Urinary bladder (tissue), 4 donors: ENCODE measurements around the gene GRK4. TPM values are rescaled to one million over a fixed set of nuclear protein-coding genes. Genes with fewer than 3 reads are reported as not detected.
"Not testable (repeated sequence)": the region's sequence is repeated elsewhere in the genome, so short reads cannot be mapped to it uniquely, and the experiment has no call there.

ENCODE experiments used
- DNase-seq: peaks from one replicate; pipeline ENCODE4 v3.0.0-alpha.2; 2015; ENCODE audit errors: extremely low spot score
- H3K27ac ChIP-seq: one replicate; pipeline ENCODE4 v1.5.1; 2013; ENCODE audit warnings: low read depth, mild to moderate bottlenecking, moderate library complexity
- H3K36me3 ChIP-seq: one replicate; pipeline ENCODE4 v1.6.1; 2013; ENCODE audit warnings: mild to moderate bottlenecking, moderate library complexity; ENCODE audit not compliant: insufficient read depth
- H3K4me1 ChIP-seq: one replicate; pipeline ENCODE4 v1.6.1; 2013; ENCODE audit warnings: mild to moderate bottlenecking, moderate library complexity; ENCODE audit not compliant: insufficient read depth
- H3K4me3 ChIP-seq: one replicate; pipeline ENCODE4 v1.5.1; 2013; ENCODE audit warnings: low read depth, low read length
- WGBS: extraction: QIAGEN DNeasy Blood & Tissue Kit; methylation state at CpG from one replicate; pipeline ENCODE4 v1.1.7; 2013; 5-methylcytosine and 5-hydroxymethylcytosine counted together
- polyA plus RNA-seq: library from polyadenylated mRNA; stranded (reverse); fragments of 200-250 nt; gene quantifications from one replicate; pipeline ENCODE4 v1.2.3, GENCODE V29; 2013
- total RNA-seq: library from RNA; depleted of rRNA; stranded (reverse); fragments of >200 nt; gene quantifications from one replicate; pipeline ENCODE4 v1.2.3, GENCODE V29; 2014
- donor health status: healthy with polysubstance abuse.
- donor health status: healthy.

The GRK4 gene
- total and polyA plus RNA-seq, 2 donors = 3.1 to 9.9 TPM

GRCh38 chr4:2949782-2950125 is 13.6 kb upstream of the GRK4 start:
- Histone ChIP-seq H3K4me3 (no peak overlapping the region), H3K36me3 (peaks cover 2% of the 10 kb centered on the region), H3K4me1 (no peaks in the 10 kb centered on the region), H3K27ac (no peak overlapping the region)
- no peak for DNase-seq
- 96% methylated on average over 11 of the region's 11 CpGs for WGBS

DNA sequence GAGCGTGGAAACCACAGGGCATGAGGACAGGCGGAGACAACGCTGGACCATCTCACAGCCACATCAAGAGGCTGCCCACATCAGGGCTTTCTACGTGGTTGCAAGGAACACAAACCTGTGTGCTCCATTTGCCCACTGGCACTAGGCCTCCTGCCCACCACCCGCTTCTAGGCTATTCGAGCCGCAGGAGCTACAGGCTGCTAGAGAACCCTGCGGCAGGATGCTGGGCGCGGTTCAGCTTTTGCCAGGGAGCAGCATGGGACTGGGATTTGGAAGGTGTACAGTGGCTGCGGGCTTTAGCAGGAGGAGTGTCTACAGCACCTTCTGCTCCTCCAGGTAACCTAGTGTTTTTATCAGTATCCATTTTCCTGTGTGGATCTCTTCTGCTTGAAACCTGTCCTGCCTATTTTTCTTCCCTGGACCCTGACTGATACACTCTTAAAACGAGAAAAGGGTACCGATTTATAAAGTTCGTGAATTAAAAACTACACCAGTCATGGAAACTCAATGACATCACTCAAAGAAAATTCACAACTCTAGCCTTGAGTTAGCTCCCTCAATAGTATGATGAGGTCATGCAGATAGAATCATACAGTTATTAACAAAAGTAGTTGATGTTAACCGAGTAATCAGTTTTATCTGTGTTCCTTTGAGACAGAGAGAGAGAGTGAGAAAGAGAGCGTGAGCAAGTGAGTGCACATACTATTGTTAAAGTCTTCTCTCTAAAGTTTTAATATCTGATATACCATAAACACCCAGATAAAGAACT is 13.0 kb upstream of the GRK4 start:
- Histone ChIP-seq H3K4me3 (no peak overlapping the region), H3K36me3 (peaks cover 2% of the 10 kb centered on the region), H3K27ac (no peak overlapping the region), H3K4me1 (no peaks in the 10 kb centered on the region)
- WGBS = 94% methylated on average over 16 of the region's 16 CpGs
- no peak for DNase-seq

- Histone ChIP-seq H3K4me3 (no peak overlapping the region), H3K36me3 (no peaks in the 10 kb centered on the region), H3K4me1 (no peaks in the 10 kb centered on the region), H3K27ac (no peak overlapping the region)
- whole genome bisulfite sequencing = 85% methylated on average over 6 of the region's 6 CpGs
- DNase-seq = no peak
These were observed 9.9 kb upstream of the GRK4 start for GRCh38 chr4:2953496-2953895.

GRCh38 chr4:2954358-2955185 is 8.8 kb upstream of the GRK4 start:
- no peak for DNase-seq
- H3K36me3 ChIP-seq = no peaks in the 10 kb centered on the region
- no peak overlapping the region for H3K4me3 ChIP-seq
- no peak overlapping the region for H3K27ac ChIP-seq
- no peaks in the 10 kb centered on the region for H3K4me1 ChIP-seq
- 91% methylated on average over 33 of the region's 33 CpGs for WGBS

- H3K4me3 ChIP-seq, H3K27ac ChIP-seq, H3K4me1 ChIP-seq, H3K36me3 ChIP-seq, DNase-seq: not testable (repeated sequence)
- WGBS = 95% methylated on average over 41 of the region's 44 CpGs
These were observed 8.0 kb upstream of the GRK4 start for GRCh38 chr4:2955186-2956044.

DNA sequence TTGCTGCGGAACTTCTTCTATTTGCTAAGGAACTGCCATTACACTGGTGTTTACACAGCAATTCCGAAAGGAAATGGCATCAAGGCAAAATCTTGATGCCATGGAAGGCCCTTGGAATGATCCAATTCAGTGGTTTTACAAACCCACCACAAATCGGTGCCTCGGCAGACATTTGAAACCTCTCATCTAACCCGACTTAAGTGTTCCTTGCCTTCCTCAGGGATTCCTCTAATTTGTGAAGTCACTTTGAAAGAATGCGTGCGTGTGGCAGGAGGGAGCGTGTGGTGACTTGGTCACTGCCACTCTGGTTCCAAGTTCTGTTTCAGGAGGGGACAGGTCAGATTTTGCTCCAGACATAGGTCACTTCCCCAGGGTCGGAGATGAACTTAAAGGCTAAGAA is 4.9 kb upstream of the GRK4 start:
- no peak for DNase-seq
- H3K27ac ChIP-seq = no peak overlapping the region
- WGBS = 66% methylated on average over 9 of the region's 9 CpGs

DNA sequence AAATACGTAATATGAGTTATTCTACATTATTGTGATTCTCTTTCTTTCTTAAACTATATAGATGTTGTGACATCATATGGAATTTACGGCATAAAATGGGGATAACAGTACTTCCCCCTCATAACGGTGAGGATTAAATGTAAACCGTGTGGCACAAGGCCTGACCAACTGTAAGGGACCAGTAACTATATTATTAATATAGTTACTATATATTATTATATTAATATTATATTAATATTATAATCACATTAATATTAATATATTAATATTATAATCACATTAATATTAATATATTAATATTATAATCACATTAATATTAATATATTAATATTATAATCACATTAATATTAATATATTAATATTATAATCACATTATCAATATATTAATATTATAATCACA is 2.9 kb upstream of the GRK4 start:
- not testable (repeated sequence) for H3K4me3 ChIP-seq, H3K4me1 ChIP-seq, H3K27ac ChIP-seq, H3K36me3 ChIP-seq, DNase-seq
- WGBS = 83% methylated on average over 4 of the region's 4 CpGs

More for the DNA sequence above, 4.9 kb upstream of the GRK4 start:
- Histone ChIP-seq H3K4me3 (no peak overlapping the region), H3K4me1 (no peaks in the 10 kb centered on the region), H3K36me3 (no peaks in the 10 kb centered on the region)

DNA sequence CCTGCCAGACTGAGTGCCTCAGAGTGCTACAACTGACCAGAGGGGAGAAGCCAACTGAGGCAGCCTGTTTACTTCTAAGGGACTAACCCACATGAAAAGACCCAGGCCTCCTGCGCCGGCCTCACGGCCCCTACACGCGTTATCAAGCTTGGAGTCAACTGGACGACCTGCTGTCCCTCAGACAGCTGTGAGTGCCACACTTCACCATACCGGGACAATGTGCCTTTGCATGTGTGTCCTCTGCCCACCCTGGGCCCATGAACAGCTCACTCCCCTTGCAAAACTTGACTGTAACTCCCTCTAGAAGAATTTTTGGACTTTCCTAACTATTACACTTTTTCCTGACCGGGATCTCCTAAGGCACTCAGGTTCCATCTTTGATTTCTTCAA is 2.0 kb upstream of the GRK4 start:
- Histone ChIP-seq H3K36me3 (no peaks in the 10 kb centered on the region), H3K4me3 (no peak overlapping the region)
- 64% methylated on average over 8 of the region's 8 CpGs for WGBS

DNA sequence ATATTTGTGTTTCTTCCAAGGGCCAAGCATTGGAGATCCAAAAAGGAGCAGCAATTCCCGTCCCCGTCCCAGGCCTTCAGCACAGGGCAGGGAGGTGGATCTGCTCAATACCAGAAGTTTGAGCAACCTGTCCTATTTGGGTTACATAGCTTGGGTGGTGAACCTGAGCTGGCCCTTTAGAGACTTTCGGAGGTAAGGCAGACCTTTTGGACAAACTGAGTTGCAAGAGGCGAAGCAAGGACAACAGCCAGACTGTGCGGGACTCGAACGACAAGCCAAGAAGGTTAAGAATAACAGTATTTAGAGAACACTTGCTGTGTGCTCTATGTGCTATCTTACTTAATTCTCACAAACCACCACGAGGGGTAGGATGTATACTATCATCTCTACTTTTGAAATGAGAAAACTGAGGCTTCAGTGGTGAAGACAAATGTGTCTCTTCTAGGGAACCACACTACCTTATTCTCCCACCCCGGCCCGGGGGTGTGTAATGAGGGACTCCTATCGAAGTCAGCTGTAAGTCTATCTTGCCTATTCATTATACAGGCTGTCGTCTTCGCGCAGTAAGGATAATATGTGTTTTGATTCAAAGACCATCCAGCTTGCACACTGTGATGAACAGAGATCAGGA is 1.4 kb upstream of the GRK4 start:
- Histone ChIP-seq H3K4me3 (peak overlapping the region; percentile 89), H3K27ac (no peak overlapping the region), H3K36me3 (no peaks in the 10 kb centered on the region), H3K4me1 (no peaks in the 10 kb centered on the region)
- no peak for DNase-seq
- WGBS = 41% methylated on average over 14 of the region's 14 CpGs

More for the DNA sequence above, 2.0 kb upstream of the GRK4 start:
- DNase-seq = no peak
- Histone ChIP-seq H3K4me1 (no peaks in the 10 kb centered on the region), H3K27ac (no peak overlapping the region)

- DNase-seq = no peak
- Histone ChIP-seq H3K27ac (peak overlapping the region; percentile 79), H3K36me3 (no peaks in the 10 kb centered on the region), H3K4me1 (no peaks in the 10 kb centered on the region), H3K4me3 (peak overlapping the region; percentile 89)
- under 1% methylated on average over 40 of the region's 40 CpGs for WGBS
These were observed 677 bp upstream of the GRK4 start for GRCh38 chr4:2962614-2963174.

DNA sequence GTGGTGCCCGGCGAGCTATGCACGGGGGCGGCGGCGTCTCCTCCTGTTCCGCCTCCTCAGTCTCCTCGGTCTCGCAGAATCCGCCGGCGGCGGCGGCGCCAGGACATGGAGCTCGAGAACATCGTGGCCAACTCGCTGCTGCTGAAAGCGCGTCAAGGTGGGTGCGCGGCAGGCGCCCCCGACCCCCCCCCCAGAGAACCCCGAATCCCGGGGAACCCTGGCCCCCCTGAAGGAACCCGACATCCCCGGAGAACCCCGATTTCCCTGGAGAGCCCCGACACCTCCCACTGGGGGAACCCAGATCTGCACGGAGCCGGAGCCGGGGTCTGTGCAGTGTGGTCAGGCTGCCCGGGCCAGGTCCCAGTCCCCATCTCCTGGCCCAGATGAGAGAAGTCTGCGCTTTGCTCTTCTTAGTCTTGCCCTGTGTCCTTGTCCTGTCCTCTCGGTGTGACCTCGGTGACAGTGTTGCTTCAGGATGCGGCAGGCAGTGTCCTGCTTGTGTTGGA is 648 bp downstream of the GRK4 start:
- WGBS = under 1% methylated on average over 38 of the region's 38 CpGs
- DNase-seq = no peak

GRCh38 chr4:2964706-2965258 is 1.4 kb downstream of the GRK4 start:
- Histone ChIP-seq H3K36me3 (no peaks in the 10 kb centered on the region), H3K4me1 (no peaks in the 10 kb centered on the region), H3K27ac (no peak overlapping the region), H3K4me3 (no peak overlapping the region)
- WGBS = 52% methylated on average over 5 of the region's 5 CpGs
- DNase-seq = no peak

More for the DNA sequence above, 648 bp downstream of the GRK4 start:
- H3K36me3 ChIP-seq = no peaks in the 10 kb centered on the region
- peak overlapping the region; percentile 89 for H3K4me3 ChIP-seq
- no peaks in the 10 kb centered on the region for H3K4me1 ChIP-seq
- no peak overlapping the region for H3K27ac ChIP-seq
